Duodenal mucosa (tissue), 2 donors: ENCODE results near the gene RNASEH1.
"Not testable (repeated sequence)": the region's sequence is repeated elsewhere in the genome, so short reads cannot be mapped to it uniquely, and the experiment has no call there.

Source experiments
- H3K27ac ChIP-seq: one replicate; pipeline ENCODE4 v1.7.0; 2013; ENCODE audit warnings: low read depth, low read length
- H3K27me3 ChIP-seq, 2 donors: one replicate each; pipeline ENCODE4 v1.7.0; 2013; ENCODE audit warnings: low read length in 2 of 2, control low read depth in 1 of 2; ENCODE audit not compliant: insufficient read depth in 2 of 2, control insufficient read depth in 1 of 2
- H3K36me3 ChIP-seq, 2 donors: one replicate each; pipeline ENCODE4 v1.7.0; 2013; ENCODE audit warnings: low read length in 2 of 2, control low read depth in 1 of 2; ENCODE audit not compliant: insufficient read depth in 2 of 2, control insufficient read depth in 1 of 2
- H3K4me1 ChIP-seq, 2 donors: one replicate each; pipeline ENCODE4 v1.7.0; 2013; ENCODE audit warnings: low read length in 2 of 2, control low read depth in 1 of 2; ENCODE audit not compliant: insufficient read depth in 2 of 2, control insufficient read depth in 1 of 2
- H3K4me3 ChIP-seq, 2 donors: one replicate each; pipeline ENCODE4 v1.7.0; 2013; ENCODE audit warnings: low read length in 2 of 2, low read depth in 1 of 2
- H3K9ac ChIP-seq, 2 donors: one replicate each; pipeline ENCODE4 v1.7.0; 2013; ENCODE audit warnings: low read length in 2 of 2, low read depth in 1 of 2
- H3K9me3 ChIP-seq, 2 donors: one replicate each; pipeline ENCODE4 v1.7.0; 2013; ENCODE audit warnings: low read length in 2 of 2, control low read depth in 1 of 2; ENCODE audit not compliant: control insufficient read depth in 1 of 2

The RNASEH1 gene

DNA sequence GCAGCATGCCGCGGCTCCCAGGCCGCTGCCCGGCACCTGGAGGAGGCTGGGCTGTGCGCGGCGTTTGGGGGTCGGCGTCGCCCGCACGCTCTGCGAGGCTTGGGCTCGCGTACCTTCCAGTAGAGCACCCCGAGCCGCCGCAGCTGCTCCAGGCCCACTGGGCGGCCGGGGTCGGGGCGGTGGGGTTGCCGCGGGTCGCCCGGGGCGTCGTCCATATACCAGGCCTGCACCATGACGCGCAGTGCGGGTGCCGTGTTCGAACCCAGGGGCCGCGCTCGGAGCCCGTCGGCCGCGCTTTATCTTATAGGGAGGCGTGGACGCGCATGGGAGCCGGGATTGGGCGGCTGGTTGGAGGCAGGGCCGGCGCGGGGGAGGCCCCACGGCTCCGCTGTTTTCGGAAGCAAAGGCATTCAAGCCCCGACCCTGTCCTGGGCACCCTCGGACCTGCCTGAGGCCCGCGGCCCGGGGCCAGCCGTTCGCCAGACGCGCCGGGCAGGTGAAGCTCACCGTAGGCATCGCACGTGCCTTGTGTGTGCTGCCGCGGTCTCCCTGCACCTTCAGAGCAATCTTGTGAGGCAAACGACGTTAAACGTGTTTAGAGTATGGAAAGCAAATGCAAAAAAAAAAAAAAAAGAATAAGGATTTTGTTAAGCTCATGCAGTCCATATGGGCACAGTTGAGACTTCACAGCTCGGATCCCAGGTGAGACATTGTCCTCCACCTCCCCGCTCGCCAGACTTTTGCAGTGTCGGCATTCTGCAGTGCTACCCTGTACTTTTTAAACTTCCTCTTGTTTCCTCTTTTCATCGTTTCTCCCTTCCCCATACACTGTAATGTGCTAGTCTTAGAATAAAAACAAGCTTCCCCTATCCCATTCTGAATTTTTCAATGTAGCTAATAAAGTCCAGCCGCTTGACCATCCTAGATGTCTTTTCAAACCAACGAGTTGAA, 38.6 kb downstream of the RNASEH1 start, which contains the start of gene ADI1:
ADI1 (minus strand) TSS at position 277 of the 951 bp plus-strand sequence; CDS start at position 233, 44 bp downstream.
- Histone ChIP-seq H3K4me1 (peaks cover 37 to 39% of the 10 kb centered on the region in 2 donors), H3K27ac (peak within 1 kb of the TSS; percentile 96), H3K27me3 (no peaks in the 10 kb centered on the region), H3K9me3 (no peaks in the 10 kb centered on the region), H3K9ac (peak within 1 kb of the TSS; percentile 72 to 77), H3K36me3 (peaks cover 0 to 6% of the 10 kb centered on the region in 2 donors), H3K4me3 (peak within 1 kb of the TSS; percentile 86 to 90)

GRCh38 chr2:3518496-3519254, 39.5 kb downstream of the RNASEH1 start:
- peak overlapping the region; percentile 72 to 77 for H3K9ac ChIP-seq
- peak overlapping the region; percentile 86 to 90 for H3K4me3 ChIP-seq

GRCh38 chr2:3517948-3518495, 40.1 kb downstream of the RNASEH1 start:
- Histone ChIP-seq H3K27ac (peak overlapping the region; percentile 96), H3K4me1 (peaks cover 29 to 31% of the 10 kb centered on the region in 2 donors), H3K36me3 (peaks cover 0 to 6% of the 10 kb centered on the region in 2 donors), H3K9ac (peak overlapping the region; percentile 72 to 77), H3K27me3 (no peaks in the 10 kb centered on the region), H3K4me3 (peak overlapping the region; percentile 86 to 90), H3K9me3 (no peaks in the 10 kb centered on the region)

More at GRCh38 chr2:3518496-3519254, 39.5 kb downstream of the RNASEH1 start:
- Histone ChIP-seq H3K27ac (peak overlapping the region; percentile 96), H3K27me3 (no peaks in the 10 kb centered on the region), H3K9me3 (no peaks in the 10 kb centered on the region), H3K36me3 (peaks cover 0 to 6% of the 10 kb centered on the region in 2 donors), H3K4me1 (peaks cover 31% of the 10 kb centered on the region in 2 donors)

GRCh38 chr2:3516831-3517230, 41.3 kb downstream of the RNASEH1 start:
- Histone ChIP-seq H3K9me3 (no peaks in the 10 kb centered on the region), H3K36me3 (peaks cover 3 to 16% of the 10 kb centered on the region in 2 donors), H3K9ac (no peak overlapping the region), H3K4me3 (no peak overlapping the region), H3K27me3 (no peaks in the 10 kb centered on the region), H3K27ac (no peak overlapping the region), H3K4me1 (peaks cover 23 to 28% of the 10 kb centered on the region in 2 donors)

DNA sequence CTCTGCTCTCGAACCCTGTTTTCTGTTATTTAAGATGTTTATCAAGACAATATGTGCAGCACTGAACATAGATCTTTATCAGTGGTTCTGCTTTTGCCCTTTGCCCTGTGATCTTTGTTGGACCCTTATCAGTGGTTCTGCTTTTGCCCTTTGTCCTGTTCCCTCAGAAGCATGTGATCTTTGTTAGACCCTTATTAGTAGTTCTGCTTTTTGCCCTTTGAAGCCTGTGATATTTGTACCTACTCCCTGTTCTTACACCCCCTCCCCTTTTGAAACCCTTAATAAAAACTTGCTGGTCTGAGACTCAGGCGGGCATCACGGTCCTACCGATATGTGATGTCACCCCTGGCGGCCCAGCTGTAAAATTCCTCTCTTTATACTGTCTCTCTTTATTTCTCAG, 42.7 kb downstream of the RNASEH1 start:
- not testable (repeated sequence) for H3K9ac ChIP-seq, H3K9me3 ChIP-seq, H3K4me3 ChIP-seq, H3K27me3 ChIP-seq, H3K27ac ChIP-seq
- peaks cover 3 to 28% of the 10 kb centered on the region in 2 donors for H3K36me3 ChIP-seq
- peaks cover 19 to 23% of the 10 kb centered on the region in 2 donors for H3K4me1 ChIP-seq

DNA sequence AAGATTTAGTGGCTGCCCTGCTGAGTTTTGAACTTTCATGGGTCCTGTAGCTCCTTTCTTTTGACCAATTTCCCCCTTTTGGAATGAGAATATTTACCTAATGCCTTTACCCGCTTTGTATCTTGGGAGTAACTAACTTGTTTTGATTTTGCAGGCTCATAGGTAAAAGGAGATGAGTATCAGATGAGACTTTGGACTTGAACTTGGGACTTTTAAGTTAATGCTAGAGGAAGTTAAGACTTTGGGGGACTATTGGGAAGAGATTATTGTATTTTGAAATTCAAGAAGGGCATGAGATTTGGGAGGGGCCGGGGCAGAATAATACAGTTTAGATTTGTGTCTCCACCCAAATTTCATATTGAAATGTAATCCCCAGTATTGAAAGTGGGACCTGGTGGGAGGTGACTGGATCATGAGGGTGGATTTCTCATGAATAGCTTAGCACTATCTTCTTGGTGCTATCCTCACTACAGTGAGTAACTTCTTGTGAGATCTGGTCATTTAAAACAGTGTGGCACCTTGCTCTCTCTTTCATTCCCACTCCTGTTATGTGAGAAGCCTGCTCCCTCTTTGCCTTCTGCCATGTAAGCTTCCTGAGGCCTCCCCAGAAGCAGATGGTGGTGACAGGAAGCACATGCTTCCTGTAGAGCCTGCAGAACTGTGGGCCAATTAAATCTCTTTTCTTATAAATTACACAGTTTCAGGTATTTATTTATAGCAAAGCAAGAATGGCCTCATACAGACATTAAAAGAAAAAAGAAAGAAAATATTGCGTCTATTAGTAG, 44.9 kb downstream of the RNASEH1 start:
- H3K36me3 ChIP-seq, result peaks cover 3 to 31% of the 10 kb centered on the region in 2 donors
- H3K4me3 ChIP-seq, result no peak overlapping the region
- no peak overlapping the region for H3K27ac ChIP-seq

DNA sequence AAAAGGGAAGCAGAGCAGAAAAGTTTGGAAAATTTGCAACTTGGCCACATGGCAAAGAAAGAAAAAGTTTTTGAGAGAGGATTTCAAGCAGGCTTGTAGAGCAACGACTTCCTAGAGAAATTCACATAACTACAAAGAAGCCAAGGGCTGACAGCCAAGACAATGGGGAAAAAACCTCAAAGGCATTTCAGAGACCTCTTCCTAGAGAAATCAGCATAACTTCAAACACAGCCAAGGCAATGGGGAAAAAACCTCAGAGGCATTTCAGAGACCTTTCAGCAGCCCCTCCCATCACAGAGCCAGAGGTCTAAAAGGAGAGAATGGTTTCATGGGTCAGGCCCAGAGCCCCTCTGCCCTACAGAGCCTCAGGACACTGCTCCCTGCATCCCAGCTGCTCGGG, 46.0 kb downstream of the RNASEH1 start:
- no peaks in the 10 kb centered on the region for H3K27me3 ChIP-seq
- no peak overlapping the region for H3K27ac ChIP-seq
- H3K4me1 ChIP-seq, result peaks cover 6 to 10% of the 10 kb centered on the region in 2 donors
- no peaks in the 10 kb centered on the region for H3K9me3 ChIP-seq
- H3K4me3 ChIP-seq, result no peak overlapping the region
- peaks cover 3 to 30% of the 10 kb centered on the region in 2 donors for H3K36me3 ChIP-seq
- no peak overlapping the region for H3K9ac ChIP-seq

More for the DNA sequence above, 44.9 kb downstream of the RNASEH1 start:
- Histone ChIP-seq H3K9me3 (no peaks in the 10 kb centered on the region), H3K4me1 (peaks cover 10 to 13% of the 10 kb centered on the region in 2 donors), H3K27me3 (no peaks in the 10 kb centered on the region), H3K9ac (no peak overlapping the region)

- Histone ChIP-seq H3K9ac (no peak overlapping the region), H3K4me1 (no peaks in the 10 kb centered on the region), H3K36me3 (peaks cover 21 to 41% of the 10 kb centered on the region in 2 donors), H3K9me3 (no peaks in the 10 kb centered on the region), H3K27ac (no peak overlapping the region), H3K4me3 (no peak overlapping the region), H3K27me3 (no peaks in the 10 kb centered on the region)
Observed at GRCh38 chr2:3505771-3506170, 52.4 kb downstream of the RNASEH1 start.

GRCh38 chr2:3504741-3505140, 53.4 kb downstream of the RNASEH1 start:
- Histone ChIP-seq H3K4me3 (no peak overlapping the region), H3K9me3 (no peaks in the 10 kb centered on the region), H3K9ac (no peak overlapping the region), H3K27me3 (no peaks in the 10 kb centered on the region), H3K27ac (no peak overlapping the region), H3K36me3 (peaks cover 21 to 48% of the 10 kb centered on the region in 2 donors), H3K4me1 (no peaks in the 10 kb centered on the region)
